MCF 10A (cell line): ENCODE results near the gene RPS24. TPM values are rescaled to one million over a fixed set of nuclear protein-coding genes. Genes with fewer than 3 reads are reported as not detected.
"Not testable (repeated sequence)": the region's sequence is repeated elsewhere in the genome, so short reads cannot be mapped to it uniquely, and the experiment has no call there.

ENCODE experiments used
- BruUV-seq: library from RNA; stranded (reverse); fragments of 400-500 nt; replicated peaks from 2 replicates; lab custom pipeline; 2021; lab: Mats Ljungman, UMichigan
- CTCF ChIA-PET: fragments of 300-600 bp; sonication (Branson Sonifier 250); formaldehyde crosslinking; extraction: SDS; loops from one replicate; lab custom pipeline; 2021; ENCODE audit warnings: antibody characterized with exemption, inconsistent platforms; lab: Yijun Ruan, JAX
- POLR2A ChIA-PET: fragments of 300-600, 350-650 bp; sonication (Branson Sonifier 250); formaldehyde crosslinking; extraction: SDS; loops from one replicate; lab custom pipeline; 2020; ENCODE audit warnings: antibody characterized with exemption, inconsistent platforms; lab: Yijun Ruan, JAX
- DNase-seq: peaks from one replicate; pipeline ENCODE4 v3.0.0-alpha.2; 2018; ENCODE audit not compliant: unreplicated experiment
- H3K27ac Mint-ChIP-seq: one replicate; pipeline ENCODE4 v1.8.0; 2022; ENCODE audit warnings: mild to moderate bottlenecking, low read depth, mixed read lengths; ENCODE audit not compliant: unreplicated experiment
- H3K27me3 Mint-ChIP-seq: one replicate; pipeline ENCODE4 v1.8.0; 2022; ENCODE audit warnings: mixed read lengths; ENCODE audit not compliant: insufficient read depth, unreplicated experiment
- H3K36me3 Mint-ChIP-seq: one replicate; pipeline ENCODE4 v1.8.0; 2022; ENCODE audit warnings: mild to moderate bottlenecking, moderate library complexity, mixed read lengths; ENCODE audit not compliant: insufficient read depth, unreplicated experiment
- H3K4me1 Mint-ChIP-seq: one replicate; pipeline ENCODE4 v1.8.0; 2022; ENCODE audit warnings: mixed read lengths; ENCODE audit not compliant: insufficient read depth, unreplicated experiment
- H3K4me3 Mint-ChIP-seq: one replicate; pipeline ENCODE4 v1.8.0; 2022; ENCODE audit warnings: mild to moderate bottlenecking, moderate library complexity, mixed read lengths; ENCODE audit not compliant: unreplicated experiment
- H3K9me3 Mint-ChIP-seq: one replicate; pipeline ENCODE4 v1.8.0; 2022; ENCODE audit warnings: mixed read lengths; ENCODE audit not compliant: unreplicated experiment
- CTCF ChIP-seq: fragments of 200-600 bp; IDR thresholded peaks from one replicate; pipeline ENCODE4 v1.8.0; 2022; ENCODE audit warnings: antibody characterized with exemption, mild to moderate bottlenecking; ENCODE audit not compliant: unreplicated experiment
- intact Hi-C: fragments of 100-400 bp; cut with micrococcal nuclease; formaldehyde crosslinking; loops from 2 replicates; pipeline ENCODE4 v1.14.1; 2022
- total RNA-seq: library from RNA; stranded (reverse); gene quantifications from 2 replicates; pipeline ENCODE4 v1.2.3, GENCODE V29; 2022

The RPS24 gene
- total RNA-seq, 1 experiment from 2014 or later: 2,288 TPM

DNA sequence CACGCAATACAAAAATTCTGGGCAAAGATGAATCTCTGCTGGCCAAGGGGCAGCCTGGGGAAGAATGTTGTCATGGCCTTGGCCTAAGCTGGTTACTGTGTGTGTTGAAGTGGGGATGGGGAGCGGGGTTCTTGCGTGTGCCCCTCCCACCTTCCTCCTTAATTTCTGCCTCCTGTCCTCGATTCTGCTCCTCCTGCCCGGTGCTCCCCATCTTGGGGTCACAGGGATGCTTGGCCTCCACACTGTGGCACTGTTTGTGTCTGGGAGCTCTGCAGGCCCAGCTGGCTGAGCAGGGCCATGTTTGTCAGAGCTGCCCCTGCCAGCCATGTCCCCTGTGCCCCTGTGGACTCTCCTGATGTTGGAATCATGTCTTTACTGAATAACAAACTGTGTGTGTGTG lies 37.1 kb downstream of the RPS24 start:
- POLR2A ChIA-PET: no interaction called here
- Mint-ChIP-seq H3K4me1 (no peaks in the 10 kb centered on the region), H3K27me3 (no peaks in the 10 kb centered on the region), H3K4me3 (no peak overlapping the region), H3K27ac (no peak overlapping the region), H3K36me3 (no peaks in the 10 kb centered on the region), H3K9me3 (no peaks in the 10 kb centered on the region)
- CTCF ChIA-PET: interaction anchor here (0.6 kb wide), 1 partner anchor 911 kb away, joined by 3 read pairs; no protein-coding TSS in a partner anchor
- no peak for DNase-seq
- BruUV-seq: no TSS peak
- intact Hi-C loops: no loop called here
- no peak for TF ChIP-seq CTCF

DNA sequence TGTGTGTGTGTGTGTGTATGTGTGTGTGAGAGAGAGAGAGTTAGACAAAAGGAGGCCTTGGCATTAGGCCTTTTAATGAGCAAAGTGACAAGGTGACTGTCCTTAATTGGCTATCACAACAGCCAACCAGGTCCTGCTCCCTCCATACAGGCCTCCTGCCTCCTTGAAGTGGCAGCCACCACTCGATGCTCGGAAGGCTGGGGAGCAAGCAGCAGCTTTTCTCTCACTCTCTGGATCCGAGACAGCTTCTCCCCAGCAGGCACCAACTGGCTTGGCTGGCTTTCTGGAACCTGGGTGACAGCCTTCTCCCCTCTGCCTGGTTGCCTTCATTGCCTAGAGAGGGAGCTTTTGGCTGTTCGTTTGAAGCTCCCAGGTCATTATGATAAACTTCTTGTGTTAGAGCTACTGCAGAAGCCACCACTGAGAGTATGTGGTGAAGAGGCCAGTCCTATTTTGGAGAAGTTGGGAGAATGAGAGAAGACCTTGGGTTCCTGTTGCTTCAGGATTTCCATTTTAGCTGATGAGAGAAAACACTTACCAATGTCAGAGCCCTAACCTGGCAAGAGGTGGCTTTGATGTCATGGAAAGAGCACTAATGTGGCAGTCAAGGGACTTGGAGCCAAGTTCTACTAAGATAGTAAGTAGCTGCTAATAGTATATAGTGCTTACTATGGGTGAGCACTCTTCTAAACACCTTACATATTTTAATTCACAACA lies 37.6 kb downstream of the RPS24 start:
- TF ChIP-seq CTCF: no peak
- POLR2A ChIA-PET: interaction anchor here (0.7 kb wide), 1 partner anchor 1643 kb away, joined by 3 read pairs; no protein-coding TSS in a partner anchor
- intact Hi-C loops: no loop called here
- CTCF ChIA-PET: interaction anchor here (0.6 kb wide), 2 partner anchors 16 to 910 kb away, joined by 3 read pairs; no protein-coding TSS in a partner anchor
- DNase-seq: no peak
- no peaks in the 10 kb centered on the region for H3K4me1 Mint-ChIP-seq
- no TSS peak for BruUV-seq
- no peak overlapping the region for H3K4me3 Mint-ChIP-seq
- H3K27me3 Mint-ChIP-seq: no peaks in the 10 kb centered on the region
- H3K27ac Mint-ChIP-seq: no peak overlapping the region
- H3K9me3 Mint-ChIP-seq: no peaks in the 10 kb centered on the region
- no peaks in the 10 kb centered on the region for H3K36me3 Mint-ChIP-seq

GRCh38 chr10:78071857-78072179 lies 38.2 kb downstream of the RPS24 start:
- no peak for TF ChIP-seq CTCF
- Mint-ChIP-seq H3K27ac (no peak overlapping the region), H3K27me3 (no peaks in the 10 kb centered on the region), H3K4me3 (no peak overlapping the region), H3K4me1 (no peaks in the 10 kb centered on the region), H3K36me3 (no peaks in the 10 kb centered on the region), H3K9me3 (no peaks in the 10 kb centered on the region)
- intact Hi-C loops: no loop called here
- POLR2A ChIA-PET: no interaction called here
- DNase-seq: no peak
- CTCF ChIA-PET: interaction anchor here (0.6 kb wide), 1 partner anchor 17 kb away, joined by 3 read pairs; no protein-coding TSS in a partner anchor
- BruUV-seq: no TSS peak

- intact Hi-C loops: no loop called here
- ChIA-PET CTCF (interaction anchor here (0.6 kb wide), 1 partner anchor 38 kb away, joined by 3 read pairs; no protein-coding TSS in a partner anchor), POLR2A (interaction anchor here (0.6 kb wide), 1 partner anchor 1425 kb away, joined by 5 read pairs; no protein-coding TSS in a partner anchor)
- DNase-seq: no peak
- H3K27ac Mint-ChIP-seq: no peak overlapping the region
- no peak overlapping the region for H3K4me3 Mint-ChIP-seq
- BruUV-seq: no TSS peak
- no peaks in the 10 kb centered on the region for H3K9me3 Mint-ChIP-seq
- TF ChIP-seq CTCF: no peak
- no peaks in the 10 kb centered on the region for H3K4me1 Mint-ChIP-seq
- H3K27me3 Mint-ChIP-seq: no peaks in the 10 kb centered on the region
- no peaks in the 10 kb centered on the region for H3K36me3 Mint-ChIP-seq
Measured at GRCh38 chr10:78072504-78072903, 38.8 kb downstream of the RPS24 start.

DNA sequence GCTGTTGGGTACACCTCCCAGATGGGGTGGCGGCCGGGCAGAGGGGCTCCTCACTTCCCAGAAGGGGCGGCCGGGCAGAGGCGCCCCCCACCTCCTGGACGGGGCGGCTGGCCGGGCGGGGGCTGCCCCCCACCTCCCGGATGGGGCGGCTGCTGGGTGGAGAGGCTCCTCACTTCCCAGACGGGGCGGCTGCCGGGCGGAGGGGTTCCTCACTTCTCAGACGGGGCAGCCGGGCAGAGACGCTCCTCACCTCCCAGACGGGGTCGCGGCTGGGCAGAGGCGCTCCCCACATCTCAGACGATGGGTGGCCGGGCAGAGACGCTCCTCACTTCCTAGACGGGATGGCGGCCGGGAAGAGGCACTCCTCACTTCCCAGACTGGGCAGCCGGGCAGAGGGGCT lies 42.1 kb downstream of the RPS24 start:
- DNase-seq, H3K4me1 Mint-ChIP-seq, CTCF ChIA-PET, H3K27me3 Mint-ChIP-seq, intact Hi-C loops, H3K27ac Mint-ChIP-seq, BruUV-seq, POLR2A ChIA-PET, H3K36me3 Mint-ChIP-seq, H3K9me3 Mint-ChIP-seq, H3K4me3 Mint-ChIP-seq: not testable (repeated sequence)
